ENCODE results near the gene YLPM1.

Gene YLPM1

GRCh38 chr14:74840603-74841030 lies 77.5 kb downstream of the YLPM1 start (continued):
- no peak for TF ChIP-seq ZNF513 (tag by site-specific recombination; IDR thresholded peaks at IDR 0.05)
- TF ChIP-seq ZNF398 (tag by site-specific recombination; IDR thresholded peaks at IDR 0.05), result no peak

- Histone ChIP-seq H3K36me3 (ENCODE audit: control insufficient read depth in 2 of 2, insufficient read depth in 1 of 2, low read length in 2 of 2) (peaks cover 0 to 26% of the 10 kb centered on the region in 2 experiments), H3K9me3 (ENCODE audit: control insufficient read depth, insufficient read depth, low read depth, low read length) (no peaks in the 10 kb centered on the region), H3K4me3 (ENCODE audit: low read depth, low read length) (no peak overlapping the region), H3K4me1 (ENCODE audit: control insufficient read depth, insufficient read depth, low read length) (no peaks in the 10 kb centered on the region), H3K27ac (ENCODE audit: extremely low read depth, low read depth, low read length) (no peak overlapping the region)
- ChIA-PET POLR2A (no interaction called here), CTCF (interaction anchor here (1.0 to 2.0 kb wide), 2 partner anchors 19 to 20 kb away, joined by 3 to 12 read pairs; no protein-coding TSS in a partner anchor)
- TF ChIP-seq ZNF239 (tag by site-specific recombination; IDR thresholded peaks at IDR 0.05), result no peak
- no peak for TF ChIP-seq ZNF530 (tag by site-specific recombination; IDR thresholded peaks at IDR 0.05; ENCODE audit: low read depth)
- TF ChIP-seq TRIM28 (IDR thresholded peaks at IDR 0.05; ENCODE audit: borderline replicate concordance, low read length), result no peak
- no peak for TF ChIP-seq PRDM10 (tag by site-specific recombination; IDR thresholded peaks at IDR 0.05)
- no peak for TF ChIP-seq ZSCAN30 (tag by site-specific recombination; IDR thresholded peaks at IDR 0.05)
- no peak for TF ChIP-seq ZFP3 (tag by site-specific recombination; IDR thresholded peaks at IDR 0.05; ENCODE audit: low read depth)
- TF ChIP-seq ZFP41 (tag by site-specific recombination; IDR thresholded peaks at IDR 0.05; ENCODE audit: borderline replicate concordance), result no peak
- TF ChIP-seq ZNF449 (tag by site-specific recombination; IDR thresholded peaks at IDR 0.05), result no peak
- TF ChIP-seq PBX3 (CRISPR knock-in tag; IDR thresholded peaks at IDR 0.05), result no peak
Measured at GRCh38 chr14:74841230-74842207, 78.4 kb downstream of the YLPM1 start.

Data from HEK293 (cell line).